Fibroblast of skin of back (primary cell): ENCODE results near the gene MORN3.

Experiments
- DNase-seq: peaks from one replicate; pipeline ENCODE4 v3.0.0-alpha.2; 2013

MORN3 gene

DNA sequence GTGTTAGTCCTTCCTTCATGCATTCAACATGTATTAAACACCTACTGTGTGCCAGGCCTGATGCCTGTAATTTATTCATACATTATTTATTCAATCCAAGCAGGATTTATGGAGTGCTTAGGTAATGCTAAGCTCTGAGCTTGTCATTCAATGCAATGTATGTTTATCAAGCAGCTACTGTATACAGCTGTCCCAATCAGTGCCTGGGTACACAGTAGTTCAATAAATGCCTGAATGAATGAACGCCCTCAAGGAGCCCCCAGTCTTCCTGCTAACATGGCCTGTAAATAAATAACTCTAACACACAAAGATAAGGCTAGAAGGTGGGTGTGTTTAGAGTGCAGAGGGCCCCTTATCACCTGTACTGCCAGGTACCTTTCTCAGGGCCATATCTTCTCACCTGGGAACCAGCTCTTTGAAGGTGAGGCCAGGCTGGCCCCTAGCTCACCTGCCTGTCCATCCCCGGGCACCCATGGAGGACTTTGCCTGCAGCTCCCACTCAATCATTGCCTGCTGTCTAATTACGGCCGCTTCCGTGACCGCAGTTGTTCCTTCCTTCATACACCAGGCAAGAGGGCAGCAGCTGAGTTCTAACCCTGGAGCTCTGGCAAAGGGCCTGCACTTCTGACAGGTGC lies 68.6 kb downstream of the MORN3 start:
- DNase-seq = no peak
